ENCODE results near the gene KIAA0586.

The KIAA0586 gene

GRCh38 chr14:58439476-58439875 is 12.0 kb downstream of the KIAA0586 start:
- Histone ChIP-seq H4K20me1 (ENCODE audit: insufficient read depth, low read length) (no peaks in the 10 kb centered on the region), H3K9me3 (replicated peaks; ENCODE audit: insufficient read depth, low read length) (no peaks in the 10 kb centered on the region), H3K4me3 (ENCODE audit: low read length) (no peak overlapping the region), H3K9ac (ENCODE audit: low read length) (no peak overlapping the region), H3K27ac (ENCODE audit: low read length) (no peak overlapping the region), H3K79me2 (ENCODE audit: low read length) (no peaks in the 10 kb centered on the region), H3K9me2 (replicated peaks; ENCODE audit: insufficient read depth, low read length) (no peaks in the 10 kb centered on the region), H3K4me2 (ENCODE audit: low read depth, low read length) (no peak overlapping the region), H3K27me3 (replicated peaks; ENCODE audit: insufficient read depth, low read length) (no peaks in the 10 kb centered on the region), H3K4me1 (ENCODE audit: low read length) (no peaks in the 10 kb centered on the region), H2AFZ (ENCODE audit: low read length) (no peak overlapping the region), H3K36me3 (replicated peaks; ENCODE audit: insufficient read depth, low read length) (no peaks in the 10 kb centered on the region), H3F3A (ENCODE audit: insufficient read depth, low read length) (no peaks in the 10 kb centered on the region)
- DNase-seq: no peak
- no peak for TF ChIP-seq EZH2phosphoT487 (IDR thresholded peaks at IDR 0.05; ENCODE audit: low read length)
- TF ChIP-seq CTCF (IDR thresholded peaks at IDR 0.05; ENCODE audit: low read length): no peak

- Histone ChIP-seq H3K9me2 (replicated peaks; ENCODE audit: insufficient read depth, low read length) (no peaks in the 10 kb centered on the region), H2AFZ (ENCODE audit: low read length) (no peak overlapping the region), H3K9ac (ENCODE audit: low read length) (no peak overlapping the region), H3K9me3 (replicated peaks; ENCODE audit: insufficient read depth, low read length) (no peaks in the 10 kb centered on the region), H3K27ac (ENCODE audit: low read length) (no peak overlapping the region), H3K36me3 (replicated peaks; ENCODE audit: insufficient read depth, low read length) (no peaks in the 10 kb centered on the region), H3K4me1 (ENCODE audit: low read length) (no peaks in the 10 kb centered on the region), H3K4me3 (ENCODE audit: low read length) (no peak overlapping the region), H4K20me1 (ENCODE audit: insufficient read depth, low read length) (no peaks in the 10 kb centered on the region), H3K27me3 (replicated peaks; ENCODE audit: insufficient read depth, low read length) (no peaks in the 10 kb centered on the region), H3K79me2 (ENCODE audit: low read length) (no peaks in the 10 kb centered on the region), H3F3A (ENCODE audit: insufficient read depth, low read length) (no peaks in the 10 kb centered on the region), H3K4me2 (ENCODE audit: low read depth, low read length) (no peak overlapping the region)
- no peak for DNase-seq
- TF ChIP-seq EZH2 (optimal IDR thresholded peaks at IDR 0.05; ENCODE audit: low read depth, low read length) (no peak), CTCF (IDR thresholded peaks at IDR 0.05; ENCODE audit: low read length) (no peak), EZH2phosphoT487 (IDR thresholded peaks at IDR 0.05; ENCODE audit: low read length) (no peak)
These were observed 17.1 kb downstream of the KIAA0586 start for GRCh38 chr14:58444627-58445026.

- TF ChIP-seq CTCF (IDR thresholded peaks at IDR 0.05; ENCODE audit: low read length) (no peak), EZH2 (optimal IDR thresholded peaks at IDR 0.05; ENCODE audit: low read depth, low read length) (no peak), EZH2phosphoT487 (IDR thresholded peaks at IDR 0.05; ENCODE audit: low read length) (no peak)
- Histone ChIP-seq H3F3A (ENCODE audit: insufficient read depth, low read length) (no peaks in the 10 kb centered on the region), H3K9me2 (replicated peaks; ENCODE audit: insufficient read depth, low read length) (no peaks in the 10 kb centered on the region), H3K4me3 (ENCODE audit: low read length) (no peak overlapping the region), H3K4me2 (ENCODE audit: low read depth, low read length) (no peak overlapping the region), H3K27ac (ENCODE audit: low read length) (no peak overlapping the region), H4K20me1 (ENCODE audit: insufficient read depth, low read length) (no peaks in the 10 kb centered on the region), H3K9me3 (replicated peaks; ENCODE audit: insufficient read depth, low read length) (no peaks in the 10 kb centered on the region), H3K27me3 (replicated peaks; ENCODE audit: insufficient read depth, low read length) (no peaks in the 10 kb centered on the region), H2AFZ (ENCODE audit: low read length) (no peak overlapping the region), H3K4me1 (ENCODE audit: low read length) (no peaks in the 10 kb centered on the region), H3K9ac (ENCODE audit: low read length) (no peak overlapping the region), H3K79me2 (ENCODE audit: low read length) (no peaks in the 10 kb centered on the region), H3K36me3 (replicated peaks; ENCODE audit: insufficient read depth, low read length) (no peaks in the 10 kb centered on the region)
- DNase-seq: no peak
These were observed 28.2 kb downstream of the KIAA0586 start for GRCh38 chr14:58455593-58456265.
